HG03469 (cell line): ENCODE data around the gene DDX43.
"Not testable (repeated sequence)": the region's sequence is repeated elsewhere in the genome, so short reads cannot be mapped to it uniquely, and the experiment has no call there.

Experiments
- ATAC-seq: cut with Tn5 transposase; IDR thresholded peaks from one replicate; pipeline ENCODE4 v1.9.1; 2021; ENCODE audit warnings: mild to moderate bottlenecking, moderate library complexity, moderate number of reproducible peaks; ENCODE audit not compliant: unreplicated experiment

The DDX43 gene

DNA sequence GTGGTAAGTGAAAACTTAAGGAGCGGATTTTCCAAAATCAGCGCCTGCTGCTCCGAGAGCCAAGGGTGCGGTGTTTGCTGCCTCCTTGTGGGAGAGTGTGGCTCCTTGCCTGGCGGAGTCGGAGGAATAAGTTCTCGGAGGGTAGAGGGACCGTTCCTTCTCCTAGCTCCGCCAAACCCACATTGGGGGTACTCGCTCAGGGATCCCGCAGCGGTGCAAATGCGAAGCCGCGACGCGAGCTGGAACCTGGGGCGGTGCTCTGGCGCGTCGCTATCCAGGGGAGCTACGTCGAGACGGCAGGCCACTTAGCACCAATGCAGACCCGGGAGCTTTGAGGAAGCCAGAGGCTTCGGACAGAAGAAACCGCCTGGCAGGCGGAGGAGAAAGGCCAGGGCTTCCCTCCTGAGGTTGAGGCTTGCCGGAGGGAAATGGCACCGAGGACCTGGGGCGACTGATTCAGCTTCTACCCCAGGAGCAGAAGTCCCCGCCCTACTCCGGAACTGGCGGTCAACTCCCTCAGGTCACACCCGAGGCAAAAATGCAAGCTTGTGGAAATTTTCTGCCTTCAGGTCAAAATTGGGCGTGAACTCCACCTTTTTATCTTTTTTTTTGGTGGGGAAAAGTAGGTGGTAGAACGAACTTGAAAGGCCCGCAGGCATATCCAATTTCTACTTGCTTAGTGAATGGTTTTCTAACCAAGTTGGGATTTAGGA lies 5.7 kb upstream of the DDX43 start:
- ATAC-seq = peak; percentile 64

DNA sequence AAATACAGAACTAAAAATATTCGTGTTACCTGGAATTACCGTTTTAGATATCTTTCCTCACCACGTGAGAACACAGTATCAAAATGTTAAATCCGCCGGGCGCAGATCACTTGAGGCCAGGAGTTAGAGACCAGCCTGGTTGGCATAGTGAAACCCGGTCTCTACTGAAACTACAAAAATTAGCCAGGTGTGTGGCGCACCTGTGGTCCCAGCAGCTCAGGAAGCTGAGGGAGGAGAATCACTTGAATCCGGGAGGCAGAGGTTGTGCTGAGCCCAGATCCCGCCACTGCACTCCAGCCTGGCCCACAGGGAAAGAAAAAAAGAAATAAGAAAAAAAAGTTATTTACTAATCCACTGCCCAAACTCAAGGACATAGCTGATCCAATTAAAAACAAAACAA lies 4.8 kb upstream of the DDX43 start:
- ATAC-seq = no peak

DNA sequence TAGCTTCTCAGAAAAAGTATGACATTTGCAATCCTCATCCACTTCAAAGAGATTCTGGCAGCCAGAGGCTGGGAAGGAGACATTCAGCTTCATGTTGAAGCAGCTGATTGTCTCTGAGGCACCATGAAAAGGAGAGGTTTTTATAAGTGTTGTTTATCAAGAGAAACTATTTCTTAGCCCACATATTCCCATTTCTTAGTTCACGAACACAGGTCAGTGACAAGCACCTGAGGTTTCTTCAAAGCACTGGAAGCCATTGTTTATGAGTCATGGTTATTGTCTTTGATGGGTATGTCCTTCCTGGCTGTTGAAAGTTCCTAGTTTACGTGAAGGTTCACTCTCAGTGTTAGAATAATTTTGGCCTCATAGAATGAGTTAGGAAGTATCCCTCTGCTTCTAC lies 3.0 kb upstream of the DDX43 start:
- ATAC-seq = no peak

DNA sequence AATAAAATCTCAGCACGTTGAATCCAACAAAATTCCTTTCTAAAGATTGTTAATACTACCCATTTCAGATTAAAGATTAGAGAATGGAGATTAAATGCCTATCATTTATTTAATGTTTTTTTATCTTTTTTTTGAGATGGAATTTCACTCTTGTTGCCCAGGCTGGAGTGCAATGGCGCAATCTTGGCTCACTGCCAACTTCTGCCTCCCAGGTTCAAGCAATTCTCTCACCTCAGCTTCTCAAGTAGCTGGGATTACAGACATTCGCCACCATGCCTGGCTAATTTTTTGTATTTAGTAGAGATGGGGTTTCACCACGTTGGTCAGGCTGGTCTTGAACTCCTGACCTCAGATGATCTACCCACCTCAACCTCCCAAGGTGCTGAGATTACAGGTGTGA lies 2.4 kb upstream of the DDX43 start:
- ATAC-seq = not testable (repeated sequence)

DNA sequence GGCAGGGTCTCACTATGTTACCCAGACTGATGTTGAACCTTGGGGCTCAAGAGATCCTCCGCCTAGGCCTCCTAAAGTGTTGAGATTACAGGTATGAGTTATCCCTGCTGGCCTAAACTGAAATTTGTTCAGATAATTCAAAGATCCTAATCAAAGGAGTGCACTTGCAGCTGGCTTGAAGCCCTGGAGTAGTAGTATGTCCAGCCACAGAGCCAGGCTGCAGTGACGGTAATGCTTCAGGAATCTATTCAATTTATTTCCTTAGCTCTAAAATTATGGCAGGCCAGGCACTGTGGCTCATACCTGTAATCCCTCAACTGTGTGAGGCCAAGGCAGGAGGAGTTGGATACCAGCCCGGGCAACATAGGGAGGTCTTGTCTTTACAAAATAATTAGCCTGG lies 1.4 kb upstream of the DDX43 start:
- ATAC-seq = no peak

DNA sequence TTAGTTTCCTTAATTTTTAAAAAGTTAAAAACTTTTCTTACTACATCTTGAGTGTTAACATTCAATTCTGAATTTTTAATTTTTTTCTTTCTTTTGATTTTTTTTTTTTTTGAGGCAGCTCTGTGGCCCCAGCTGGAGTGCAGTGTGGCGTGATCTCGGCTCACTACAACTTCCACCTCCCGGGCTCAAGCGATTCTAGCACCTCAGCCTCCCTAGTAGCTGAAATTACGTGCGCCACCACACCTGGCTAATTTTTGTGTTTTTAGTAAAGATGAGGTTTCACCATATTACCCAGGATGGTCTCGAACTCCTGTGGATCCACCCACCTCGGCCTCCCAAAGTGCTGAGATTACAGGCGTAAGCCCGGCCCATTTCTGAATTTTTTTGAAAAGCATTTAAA lies 1.2 kb downstream of the DDX43 start:
- ATAC-seq = no peak

DNA sequence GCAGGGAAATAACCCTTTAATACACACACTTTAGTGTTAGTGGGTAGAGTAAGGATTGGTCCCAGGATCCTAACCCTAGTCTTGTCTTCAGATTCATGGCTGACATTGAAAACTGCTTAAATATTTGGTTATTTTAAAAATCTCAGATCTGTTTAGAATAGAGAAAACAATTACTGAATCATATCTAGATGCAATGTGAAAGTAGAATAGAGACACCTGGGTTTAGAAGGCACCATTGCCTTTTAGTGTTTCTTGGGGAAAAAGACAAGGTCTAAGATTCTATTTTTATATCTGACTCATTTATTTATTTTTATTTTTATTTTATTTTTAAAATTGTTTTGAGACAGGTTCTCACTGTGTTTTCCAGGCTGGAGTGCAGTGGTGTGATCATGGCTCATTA lies 6.0 kb downstream of the DDX43 start:
- ATAC-seq = no peak

DNA sequence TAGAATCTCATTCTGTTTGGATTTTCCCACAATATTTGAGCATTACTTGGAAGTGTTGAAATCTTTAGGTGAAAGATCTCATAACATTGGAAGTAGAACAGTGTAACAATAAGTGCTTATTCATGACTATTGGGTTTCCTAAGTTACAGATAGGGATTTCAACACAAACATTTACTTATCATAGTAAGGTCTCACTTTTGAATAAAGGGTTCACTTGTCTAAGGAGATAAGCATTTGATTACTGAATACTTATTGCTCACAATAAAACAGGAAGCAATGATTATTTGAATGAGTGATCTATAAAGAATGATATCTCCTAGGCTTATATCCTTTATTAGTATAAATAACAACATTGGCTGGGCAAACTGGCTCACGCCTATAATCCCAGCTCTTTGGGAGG lies 14.8 kb downstream of the DDX43 start:
- ATAC-seq = no peak

DNA sequence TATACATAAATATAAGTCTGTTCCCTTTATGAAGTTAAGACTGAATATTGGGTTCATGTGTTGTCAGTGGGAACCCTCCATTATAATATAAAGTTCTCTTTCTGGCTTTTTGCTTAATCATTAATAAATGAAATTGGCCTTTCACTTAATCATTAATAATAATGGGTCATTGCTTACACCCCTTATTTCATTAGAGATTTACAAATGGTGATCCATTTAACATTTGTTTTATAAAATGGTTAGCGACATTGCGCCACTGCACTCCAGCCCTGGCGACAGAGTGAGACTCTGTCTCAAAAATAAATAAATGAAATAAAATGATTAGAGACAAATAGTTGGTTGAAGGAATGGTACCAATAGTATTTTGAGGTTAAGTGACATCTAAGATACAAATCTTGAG lies 18.5 kb downstream of the DDX43 start:
- no peak for ATAC-seq

DNA sequence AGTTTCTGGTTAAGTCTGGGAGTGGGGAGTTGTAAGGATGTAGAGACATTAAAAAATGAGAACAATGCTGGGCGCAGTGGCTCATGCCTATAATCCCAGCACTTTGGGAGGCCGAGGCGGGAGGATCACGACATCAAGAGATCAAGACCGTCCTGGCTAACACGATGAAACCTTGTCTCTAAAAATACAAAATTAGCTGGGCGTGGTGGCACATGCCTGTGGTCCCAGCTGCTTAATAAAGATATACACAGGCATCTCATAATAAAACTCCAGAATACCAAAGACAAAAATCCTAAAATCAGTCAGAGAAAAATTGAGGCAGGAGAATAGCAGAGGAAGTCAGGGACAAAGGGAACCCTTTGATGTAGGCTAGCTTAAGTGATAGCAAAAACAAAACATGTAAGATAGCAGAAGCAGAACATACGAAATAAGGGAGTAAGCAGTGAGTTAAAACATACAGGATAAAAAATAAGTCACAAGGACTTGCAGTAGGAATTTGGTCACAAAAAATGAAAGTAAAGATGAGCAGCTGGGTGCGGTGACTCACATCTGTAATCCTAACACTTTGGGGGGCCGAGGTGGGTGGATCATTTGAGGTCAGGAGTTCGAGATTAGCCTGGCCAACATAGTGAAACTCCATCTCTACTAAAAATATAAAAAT lies 23.6 kb downstream of the DDX43 start:
- ATAC-seq = no peak

DNA sequence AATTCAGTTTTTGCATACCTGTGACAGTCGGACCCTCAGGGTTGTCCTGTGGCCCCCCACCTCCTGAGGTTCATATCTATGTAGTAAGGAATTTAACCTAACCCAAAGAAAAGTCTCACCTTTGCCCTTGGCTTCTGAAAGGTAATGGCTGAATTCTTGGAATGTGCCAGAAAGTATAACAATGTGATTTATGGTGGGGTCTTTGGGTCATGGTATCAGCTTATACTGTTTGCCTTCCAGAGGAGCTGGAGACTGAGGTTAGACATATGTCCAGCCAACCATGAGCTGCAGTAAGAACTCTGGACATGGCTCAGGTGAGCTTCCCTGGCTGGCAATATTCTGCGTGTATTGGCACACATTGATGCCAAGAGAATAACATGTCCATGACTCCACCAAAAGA lies 26.9 kb downstream of the DDX43 start:
- no peak for ATAC-seq

DNA sequence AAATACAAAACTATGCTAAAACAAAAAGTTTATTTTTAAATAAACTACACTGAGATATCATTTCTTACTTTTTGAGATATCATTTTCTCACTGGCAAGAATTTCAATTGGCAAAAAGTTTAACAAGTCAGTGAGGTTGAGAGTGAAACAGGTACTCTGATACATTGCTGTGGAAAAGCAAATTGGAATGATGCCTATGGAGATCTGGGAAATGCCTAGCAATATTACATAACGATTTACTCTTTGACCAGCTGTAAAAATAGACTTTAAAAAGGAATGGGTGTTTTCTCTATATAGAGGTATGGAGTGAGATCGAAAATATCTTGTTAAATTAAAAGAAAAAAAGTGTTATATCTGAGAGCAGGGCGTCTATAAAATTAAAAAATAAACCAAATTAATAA lies 40.6 kb downstream of the DDX43 start:
- no peak for ATAC-seq

DNA sequence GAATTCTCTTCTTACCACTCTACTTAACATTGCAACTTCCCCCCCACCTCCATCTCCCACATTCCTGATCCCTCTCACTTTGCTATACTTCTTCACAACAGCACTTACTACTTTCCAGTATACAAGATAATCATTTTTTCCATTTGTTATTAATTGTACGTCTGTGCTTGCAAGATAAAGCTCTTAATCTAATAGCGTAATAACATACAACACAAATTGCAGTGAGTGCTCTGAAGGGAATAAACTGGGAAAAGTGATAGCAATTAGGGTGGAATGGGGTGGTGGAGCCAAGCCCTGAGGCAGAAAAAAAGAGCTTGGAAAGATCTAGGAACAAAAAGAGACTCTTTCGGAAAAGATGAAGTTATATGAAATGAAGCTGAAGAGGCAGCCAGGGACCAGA lies 48.9 kb downstream of the DDX43 start:
- no peak for ATAC-seq

DNA sequence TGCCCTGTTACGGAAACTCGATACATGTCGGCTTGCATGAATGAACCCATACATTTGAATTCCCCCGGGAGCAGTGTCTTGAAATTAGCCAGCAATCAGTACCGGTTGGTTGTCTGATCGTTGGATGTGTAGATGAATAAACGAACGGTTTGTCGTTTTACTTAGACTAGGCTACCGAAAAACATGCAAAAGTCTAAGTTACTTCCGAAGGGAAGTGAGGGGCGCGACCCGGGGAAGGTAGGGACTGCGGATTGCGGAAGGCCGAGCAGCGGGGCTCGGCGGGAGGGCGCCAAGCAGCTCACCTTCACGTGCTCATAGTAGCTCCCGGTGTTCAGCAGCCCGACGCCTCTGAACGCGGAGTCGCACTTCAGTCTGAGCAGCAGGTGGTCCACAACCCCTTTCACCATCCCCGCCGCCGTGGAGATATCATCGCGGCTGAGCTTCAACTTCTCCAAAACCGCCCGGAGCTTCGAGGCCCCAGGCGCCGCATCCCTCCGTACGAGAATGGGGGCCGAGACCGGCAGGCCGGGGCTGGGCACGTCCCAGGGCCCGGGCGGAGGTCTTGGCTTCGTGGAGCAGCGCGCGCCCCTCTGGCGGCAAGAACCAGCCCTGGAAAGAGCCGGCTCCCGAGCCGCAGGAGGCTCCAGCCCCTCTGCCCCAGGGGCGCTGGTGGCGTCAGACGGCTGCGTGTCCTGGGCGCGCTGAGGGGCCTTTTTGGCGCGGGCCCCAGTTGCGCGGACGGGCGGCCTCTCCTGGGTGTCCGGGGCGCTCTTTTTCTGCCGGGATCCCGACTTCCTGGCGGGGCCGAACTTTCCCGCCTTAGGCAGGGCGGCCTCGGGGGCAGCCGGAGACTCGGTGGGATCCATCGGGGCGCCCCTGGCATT lies 56.8 kb downstream of the DDX43 start:
- peak; percentile 32 for ATAC-seq

DNA sequence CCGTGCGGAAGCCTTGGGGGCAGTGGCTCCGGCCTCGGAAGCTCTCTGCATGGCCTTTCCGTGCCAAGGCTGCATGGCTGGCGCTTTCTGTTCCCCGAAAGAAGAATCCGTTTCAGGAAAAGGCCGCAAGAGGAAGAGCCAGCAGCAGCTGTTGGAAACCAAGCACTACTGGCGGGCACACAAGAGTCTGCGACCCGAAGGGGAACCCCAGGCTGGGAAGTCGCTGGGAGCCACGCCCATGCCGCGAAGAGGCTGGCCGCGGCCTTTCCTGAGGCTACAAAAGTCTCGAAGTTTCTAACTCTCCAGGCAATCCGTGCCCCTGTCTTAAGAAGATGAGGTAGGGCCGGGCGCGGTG lies 57.5 kb downstream of the DDX43 start, which contains the start of gene CGAS:
Gene CGAS (minus strand): TSS at position 191 of the 355 bp plus-strand sequence. CDS start 116 bp downstream, at position 75.
- ATAC-seq = peak; percentile 63

DNA sequence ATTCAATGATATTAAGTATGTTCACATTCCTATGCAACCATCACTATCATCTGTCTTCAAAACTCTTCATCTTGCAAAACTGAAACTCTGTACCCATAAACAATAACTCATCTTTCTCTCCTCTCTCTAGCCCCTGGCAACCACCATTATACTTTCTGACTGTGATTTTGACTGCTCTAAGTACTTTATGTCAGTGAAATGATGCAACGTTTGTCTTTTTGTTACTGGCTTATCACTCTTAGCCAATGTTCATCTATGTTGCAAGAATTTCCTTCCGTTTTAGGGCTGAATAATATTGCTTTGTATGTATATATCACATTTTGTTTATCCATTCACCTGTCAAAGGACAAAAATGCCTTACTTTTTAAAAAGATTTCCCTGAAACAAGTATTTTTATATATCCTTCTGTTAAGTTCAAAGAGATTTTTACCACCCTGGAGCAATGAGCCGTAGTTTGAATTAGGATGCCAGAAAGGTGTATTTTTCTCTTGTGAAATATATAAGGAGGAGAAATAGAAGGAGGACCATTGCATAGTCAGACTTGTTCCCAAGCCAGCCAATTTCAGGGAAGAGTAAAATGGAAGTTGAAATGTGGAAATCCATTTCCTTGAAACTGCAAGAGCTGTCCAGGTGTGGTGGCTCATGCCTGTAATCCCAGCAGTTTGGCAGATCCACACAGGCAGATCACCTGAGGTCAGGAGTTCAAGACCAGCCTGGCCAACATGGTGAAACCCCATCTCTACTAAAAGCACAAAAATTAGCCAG lies 61.4 kb downstream of the DDX43 start:
- ATAC-seq = no peak

DNA sequence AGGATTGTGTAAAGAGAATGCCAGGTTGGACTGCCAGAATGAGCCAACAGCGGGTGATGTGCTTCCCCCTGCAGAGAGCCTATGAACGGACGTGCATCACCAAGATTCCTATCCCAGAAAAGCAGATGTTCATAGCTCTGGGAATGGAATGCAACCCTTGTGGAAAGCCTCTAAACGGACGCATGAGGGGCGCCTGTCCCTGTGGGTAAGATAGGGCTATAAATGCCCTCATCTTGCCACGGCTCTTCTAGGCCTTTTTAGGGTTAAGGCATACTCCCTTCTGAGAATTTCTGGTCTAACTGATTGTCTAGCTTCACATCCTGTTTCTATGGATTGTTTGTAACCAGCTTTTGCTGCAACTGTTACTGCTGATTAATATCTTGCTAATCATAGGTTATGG lies 64.8 kb downstream of the DDX43 start:
- not testable (repeated sequence) for ATAC-seq

DNA sequence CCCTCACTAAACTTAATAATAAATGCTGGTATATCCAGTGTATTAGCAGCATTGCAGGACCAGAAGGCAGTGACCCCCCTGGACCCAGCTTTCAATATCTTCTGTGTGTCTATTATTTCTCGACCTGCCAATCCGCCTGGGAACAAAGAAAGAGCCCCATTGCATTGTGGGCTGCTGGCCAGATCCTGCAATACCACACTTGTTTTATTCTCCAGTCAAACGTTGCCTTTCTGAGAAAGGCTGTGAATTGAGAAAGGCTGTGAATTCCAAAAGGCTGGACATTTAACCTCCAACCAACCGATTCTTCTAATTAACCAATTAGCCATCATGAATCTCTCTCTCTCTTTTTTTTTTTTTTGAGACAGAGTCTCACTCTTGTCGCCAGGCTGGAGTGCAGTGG lies 65.4 kb downstream of the DDX43 start:
- no peak for ATAC-seq

DNA sequence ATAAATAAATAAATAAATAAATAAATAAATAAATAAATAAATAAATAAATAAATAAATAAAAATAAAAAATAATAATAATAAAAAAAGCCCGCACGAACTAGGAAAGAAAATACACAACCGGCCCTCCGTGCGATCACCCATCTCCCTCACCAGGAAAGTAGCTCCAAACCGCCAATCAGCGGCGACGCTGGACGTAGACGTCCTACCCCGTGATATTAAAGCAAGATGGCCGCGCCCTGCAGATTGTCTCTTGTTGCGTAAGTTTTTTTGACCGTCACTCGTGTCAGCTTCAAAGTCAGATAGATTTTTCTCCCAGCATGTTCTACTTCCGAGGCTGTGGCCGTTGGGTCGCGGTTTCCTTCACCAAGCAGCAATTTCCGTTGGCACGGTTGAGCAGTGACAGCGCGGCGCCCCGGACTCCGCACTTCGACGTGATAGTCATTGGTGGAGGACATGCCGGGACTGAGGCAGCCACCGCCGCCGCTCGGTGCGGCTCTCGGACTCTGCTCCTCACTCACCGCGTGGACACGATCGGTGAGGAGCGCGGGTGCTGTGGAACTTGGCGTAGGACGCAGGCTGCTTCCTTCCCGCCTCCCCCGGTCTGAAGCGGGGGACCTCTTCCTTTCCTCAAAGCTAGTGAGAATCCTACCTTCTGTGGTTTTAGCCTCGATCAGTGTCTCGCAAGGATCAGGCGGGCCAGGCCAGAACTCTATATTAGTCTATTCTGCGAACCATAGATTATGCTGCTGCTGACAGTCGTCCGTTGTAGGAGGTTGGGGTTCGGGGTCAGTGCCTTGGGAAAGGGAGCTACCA lies 67.1 kb downstream of the DDX43 start, which contains the start of gene MTO1:
Gene MTO1 (plus strand): TSS at position 201 of the 814 bp plus-strand sequence. CDS start 118 bp downstream, at position 319.
- ATAC-seq = peak; percentile 88
